ENCODE results near the gene TNRC6A.
"Not testable (repeated sequence)": the region's sequence is repeated elsewhere in the genome, so short reads cannot be mapped to it uniquely, and the experiment has no call there.

Gene TNRC6A

DNA sequence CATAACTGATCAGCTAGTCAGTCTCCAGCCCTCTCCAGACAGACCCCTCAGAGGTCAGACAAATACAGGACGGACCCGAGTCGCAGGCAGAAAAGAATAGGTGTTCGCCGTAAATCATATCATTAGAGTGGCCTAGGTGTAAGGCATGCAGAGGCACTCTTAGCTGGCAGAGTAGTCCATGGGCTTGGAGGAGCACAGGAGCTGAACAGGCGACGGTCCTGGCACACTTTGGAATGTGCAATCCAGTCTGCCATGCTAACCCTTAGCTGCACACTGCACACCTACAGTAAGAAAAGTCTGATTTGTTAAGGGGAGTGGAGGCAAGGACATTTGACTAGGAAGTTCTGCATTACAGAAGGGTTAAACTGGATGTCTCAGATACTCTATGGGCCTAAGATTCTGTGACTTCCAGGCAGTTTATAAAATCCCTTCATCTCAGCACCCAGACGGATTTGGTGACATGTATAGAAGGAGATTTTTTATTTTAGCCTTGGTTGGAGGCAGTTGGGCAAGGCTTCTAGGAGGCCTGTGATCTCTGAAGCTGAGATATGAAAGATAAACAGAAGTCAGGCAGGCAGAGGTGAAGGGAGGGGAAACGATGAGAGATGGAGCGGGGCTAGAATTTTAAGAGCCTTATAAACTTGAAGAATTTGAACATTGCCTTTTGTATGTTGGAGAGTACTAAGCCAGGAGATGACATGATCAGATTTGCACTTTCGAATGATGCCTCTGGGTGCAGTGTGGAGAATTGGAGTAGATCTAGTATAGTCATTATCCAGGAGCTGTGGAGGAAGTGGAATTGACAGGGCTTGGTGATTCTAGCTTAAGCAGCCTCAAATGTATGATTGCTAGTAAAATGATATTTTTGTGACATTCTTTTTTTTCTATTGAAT lies 81.7 kb downstream of the TNRC6A start:
- in situ Hi-C loops (cut with MboI; ENCODE audit: low sequenced_read_pairs), result no loop called here

- in situ Hi-C loops (cut with MboI; ENCODE audit: low sequenced_read_pairs), result not testable (repeated sequence)
Observed at GRCh38 chr16:24812813-24813212, 83.4 kb downstream of the TNRC6A start.

- in situ Hi-C loops (cut with MboI; ENCODE audit: low sequenced_read_pairs), result no loop called here
Observed at GRCh38 chr16:24815021-24815420, 85.6 kb downstream of the TNRC6A start.

DNA sequence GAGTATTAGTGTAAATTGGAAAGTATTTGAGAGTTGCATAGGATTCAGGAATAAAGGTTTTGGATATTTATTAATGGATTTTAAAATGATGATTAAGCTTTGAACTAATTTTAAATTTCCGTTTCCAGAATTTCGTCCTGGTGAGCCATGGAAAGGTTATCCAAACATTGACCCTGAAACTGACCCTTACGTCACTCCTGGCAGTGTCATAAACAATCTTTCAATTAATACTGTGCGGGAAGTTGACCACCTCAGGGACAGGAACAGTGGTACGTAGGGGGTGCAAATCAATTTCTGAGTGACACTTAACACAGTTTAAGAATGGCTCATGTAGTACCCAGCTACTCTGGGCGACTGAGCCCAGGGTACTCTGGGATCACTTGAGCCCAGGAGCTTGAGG lies 87.2 kb downstream of the TNRC6A start:
- in situ Hi-C loops (cut with MboI; ENCODE audit: low sequenced_read_pairs), result no loop called here

DNA sequence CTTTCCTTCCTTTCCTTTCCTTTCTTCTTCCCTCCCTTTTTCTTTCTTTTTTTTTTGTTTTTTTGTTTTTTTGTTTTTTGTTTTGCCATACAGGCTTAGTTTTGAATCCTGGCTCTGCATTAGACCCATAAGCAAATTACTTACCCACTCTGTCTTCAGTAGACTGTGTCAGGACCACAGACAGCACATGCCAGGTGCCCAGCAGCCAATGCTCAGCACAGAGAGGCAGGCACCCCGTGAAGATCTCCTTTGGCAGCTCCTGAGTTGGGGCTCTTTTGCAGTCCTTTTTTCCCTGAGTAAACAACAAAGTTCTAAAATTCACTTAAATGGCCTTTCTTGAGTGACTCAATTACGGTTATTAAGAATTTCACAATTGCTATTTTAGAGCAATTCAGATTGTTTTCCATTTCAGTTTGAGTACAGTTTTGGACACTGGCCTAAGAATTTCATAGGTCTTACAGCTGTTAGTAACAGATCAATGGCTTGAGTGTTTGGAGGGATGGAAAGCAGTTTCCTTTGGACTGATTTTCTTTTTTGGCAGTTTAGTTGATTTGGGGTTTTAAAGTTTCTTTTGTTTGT lies 90.1 kb downstream of the TNRC6A start:
- in situ Hi-C loops (cut with MboI; ENCODE audit: low sequenced_read_pairs), result no loop called here

DNA sequence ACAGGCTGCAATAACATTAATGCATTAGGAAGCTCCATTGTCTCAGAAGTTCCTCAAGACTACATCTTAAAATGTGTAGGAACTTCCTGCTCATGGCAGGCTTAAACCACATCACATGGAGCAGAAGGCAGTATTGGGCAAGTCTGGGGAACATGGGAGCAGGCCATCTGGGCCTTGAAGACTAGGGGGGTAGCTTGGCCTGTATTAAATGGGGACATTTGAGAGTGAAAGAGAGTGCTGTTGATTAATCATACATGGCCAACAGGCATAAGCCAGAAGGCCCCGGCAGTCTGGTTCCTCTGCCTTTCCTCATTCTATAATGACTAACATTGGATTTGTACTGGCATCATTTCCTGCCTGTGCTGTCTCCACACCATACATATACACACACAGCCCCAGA lies 91.1 kb downstream of the TNRC6A start:
- in situ Hi-C loops (cut with MboI; ENCODE audit: low sequenced_read_pairs), result no loop called here

DNA sequence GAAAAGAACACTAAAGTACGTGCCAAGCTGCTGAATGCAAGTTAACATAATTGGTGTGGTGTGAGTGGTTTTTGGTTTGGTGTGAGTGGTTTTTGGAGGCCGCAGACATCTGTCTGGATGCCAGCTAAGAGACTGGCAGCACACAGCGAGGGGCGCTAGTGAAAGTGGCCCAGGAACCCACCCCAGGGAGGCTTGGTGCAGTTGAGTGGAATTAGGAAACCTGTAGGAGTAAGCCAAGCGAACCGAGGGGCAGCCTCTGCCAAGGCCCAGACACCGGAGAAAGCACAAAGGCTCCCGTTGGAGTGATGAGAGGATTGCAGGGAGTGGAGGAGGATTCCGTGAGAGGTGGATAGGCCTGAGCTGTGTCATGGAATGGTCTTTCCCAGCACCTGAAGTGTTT lies 91.7 kb downstream of the TNRC6A start:
- in situ Hi-C loops (cut with MboI; ENCODE audit: low sequenced_read_pairs), result no loop called here

DNA sequence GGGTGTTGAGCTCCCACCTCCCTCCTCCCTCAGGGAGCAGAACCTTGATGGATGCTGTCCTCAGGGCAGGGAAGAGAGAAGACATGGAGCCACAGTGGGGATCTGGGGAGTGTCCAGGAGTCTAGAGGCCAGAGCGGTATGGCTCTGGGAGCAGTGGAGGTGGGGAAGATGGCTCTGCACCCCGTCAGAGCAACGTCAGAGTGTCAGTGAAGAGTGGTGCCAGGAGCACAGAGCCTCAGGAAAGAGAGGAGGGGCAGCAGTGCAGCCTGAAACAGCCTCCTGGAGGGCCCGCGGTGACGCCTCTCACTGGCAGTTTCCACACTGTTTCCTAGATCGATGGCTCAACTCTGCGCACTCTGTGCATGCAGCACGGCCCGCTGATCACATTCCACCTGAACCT lies 93.1 kb downstream of the TNRC6A start:
- in situ Hi-C loops (cut with MboI; ENCODE audit: low sequenced_read_pairs), result no loop called here

- in situ Hi-C loops (cut with MboI; ENCODE audit: low sequenced_read_pairs), result no loop called here
Observed at GRCh38 chr16:24822974-24823373, 93.5 kb downstream of the TNRC6A start.

- in situ Hi-C loops (cut with MboI; ENCODE audit: low sequenced_read_pairs), result no loop called here
Observed at GRCh38 chr16:24825696-24826095, 96.2 kb downstream of the TNRC6A start.

DNA sequence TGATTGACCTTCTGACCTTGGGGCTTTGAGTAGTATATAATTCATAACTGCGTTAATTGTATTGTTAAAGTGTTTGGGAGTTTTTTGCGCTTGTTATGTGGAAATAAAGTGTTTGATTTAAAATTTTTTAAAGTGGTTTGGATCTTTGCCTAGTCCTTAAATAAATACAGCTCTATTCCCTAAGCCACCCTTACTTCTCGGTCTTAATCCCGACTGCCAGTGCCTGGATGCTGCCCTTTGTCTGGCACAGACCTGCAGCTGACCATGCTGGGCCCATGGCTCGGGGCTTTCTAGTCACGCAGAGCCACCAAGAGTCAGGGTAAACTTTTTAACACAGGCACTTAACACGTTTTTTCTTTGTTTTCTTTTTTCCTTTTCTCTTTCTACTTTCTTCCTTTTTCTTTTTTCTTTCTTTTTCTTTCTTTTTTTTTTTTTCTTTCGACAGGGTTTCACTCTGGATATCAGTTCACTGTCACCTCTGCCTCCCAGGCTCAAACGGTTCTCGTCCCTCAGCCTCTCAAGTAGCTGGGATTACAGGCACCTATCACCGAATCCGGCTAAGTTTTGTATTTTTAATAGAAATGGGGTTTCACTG lies 96.7 kb downstream of the TNRC6A start:
- in situ Hi-C loops (cut with MboI; ENCODE audit: low sequenced_read_pairs), result no loop called here

GRCh38 chr16:24826817-24827566 lies 97.5 kb downstream of the TNRC6A start:
- in situ Hi-C loops (cut with MboI; ENCODE audit: low sequenced_read_pairs), result no loop called here

DNA sequence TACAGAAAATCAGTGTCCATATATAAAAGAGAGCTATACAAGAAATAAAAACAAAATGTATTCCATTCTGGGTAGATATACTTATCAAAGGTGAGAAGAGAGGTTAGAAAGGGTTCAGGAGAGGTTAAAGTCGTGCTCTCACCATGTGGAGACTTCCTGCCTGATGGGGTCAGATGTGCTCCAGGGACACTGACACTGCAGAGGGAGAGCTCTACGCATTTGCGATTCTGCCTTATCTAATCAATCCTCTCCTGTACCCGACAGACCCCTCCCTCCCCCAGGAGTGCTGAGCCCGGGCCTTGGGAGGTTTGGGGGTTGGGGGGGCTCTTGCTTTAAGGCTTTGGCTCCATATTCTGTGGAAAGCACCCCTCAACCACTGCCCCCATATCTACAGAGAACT lies 99.7 kb downstream of the TNRC6A start:
- in situ Hi-C loops (cut with MboI; ENCODE audit: low sequenced_read_pairs), result no loop called here

- in situ Hi-C loops (cut with MboI; ENCODE audit: low sequenced_read_pairs), result no loop called here
Observed at GRCh38 chr16:24833352-24833751, 103.9 kb downstream of the TNRC6A start.

DNA sequence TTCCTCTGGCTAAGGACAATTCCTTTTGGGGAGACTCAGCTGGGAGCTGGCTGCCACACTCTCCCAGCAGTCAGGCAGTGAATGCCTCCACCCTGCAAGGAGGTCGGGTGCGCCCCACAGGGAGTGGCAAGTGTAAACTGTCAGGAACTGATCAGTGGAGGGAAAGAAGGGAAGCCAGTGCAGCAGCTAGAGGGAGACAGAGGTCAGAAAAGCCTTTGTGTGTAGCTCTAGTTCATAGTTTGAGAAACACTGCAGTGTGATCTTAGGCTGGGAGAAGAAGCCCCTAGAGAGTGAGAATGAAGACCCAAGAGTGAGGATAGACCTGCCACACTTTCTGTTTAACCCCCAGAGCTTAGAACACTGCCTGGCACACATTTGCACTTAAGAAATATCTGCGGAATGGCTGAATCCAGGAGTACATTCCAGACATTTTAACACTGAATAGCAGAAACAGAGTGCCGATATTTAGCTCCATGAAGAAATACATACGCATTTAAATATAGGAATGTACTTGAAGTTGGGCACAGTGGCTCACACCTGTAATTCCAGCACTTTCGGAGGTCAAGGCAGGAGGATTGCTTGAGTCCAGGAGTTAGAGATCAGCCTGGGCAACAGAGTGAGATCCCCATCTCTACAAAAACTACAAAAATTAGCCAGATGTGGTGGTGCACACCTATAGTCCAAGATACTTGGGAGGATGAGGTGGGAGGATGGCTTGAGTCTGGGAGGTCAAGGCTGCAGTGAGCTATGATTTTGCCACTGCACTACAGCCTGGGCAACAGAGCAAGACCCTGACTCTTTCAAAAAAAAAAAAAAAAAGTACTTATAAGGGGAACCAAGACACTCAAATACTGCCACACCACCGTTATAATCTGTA lies 105.2 kb downstream of the TNRC6A start:
- in situ Hi-C loops (cut with MboI; ENCODE audit: low sequenced_read_pairs), result no loop called here

DNA sequence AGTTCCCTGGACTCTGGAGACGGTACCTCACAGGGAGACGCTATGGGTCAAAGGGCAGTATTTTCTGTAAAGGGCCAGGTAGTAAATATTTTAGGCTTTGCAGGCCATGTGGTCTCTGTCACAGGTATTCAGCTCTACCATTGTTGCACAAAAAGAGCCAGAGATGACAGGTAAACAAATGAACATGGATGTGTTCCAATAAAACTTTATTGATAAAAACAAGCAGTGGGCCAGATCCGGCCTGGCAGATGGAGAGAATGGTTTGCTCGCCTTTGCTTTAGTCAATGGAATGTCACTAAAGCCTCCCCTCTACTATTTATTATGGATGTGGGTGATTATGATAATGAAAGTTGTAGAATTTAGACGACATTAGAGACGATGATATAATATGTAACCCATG lies 107.4 kb downstream of the TNRC6A start:
- in situ Hi-C loops (cut with MboI; ENCODE audit: low sequenced_read_pairs), result no loop called here

DNA sequence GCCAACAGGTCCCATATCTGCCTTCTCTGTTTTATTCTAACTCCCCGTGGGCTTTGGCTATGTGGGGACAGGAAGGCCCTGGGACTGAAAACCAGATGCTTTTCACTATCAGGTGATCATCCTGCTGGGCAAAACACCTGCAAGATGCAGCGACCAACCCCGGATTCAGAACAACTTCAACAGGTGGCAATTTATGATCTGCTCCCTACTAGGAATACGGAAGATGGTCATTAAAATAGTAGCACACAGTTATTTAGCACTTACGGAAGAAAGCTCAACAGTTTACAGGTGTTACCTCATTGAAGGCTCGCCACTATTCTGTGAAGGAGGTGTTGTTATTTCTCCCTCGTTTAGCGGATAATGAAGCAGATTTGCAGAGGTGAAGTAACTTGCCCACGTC lies 108.5 kb downstream of the TNRC6A start:
- in situ Hi-C loops (cut with MboI; ENCODE audit: low sequenced_read_pairs), result no loop called here

GRCh38 chr16:24838554-24839266 lies 109.3 kb downstream of the TNRC6A start:
- in situ Hi-C loops (cut with MboI; ENCODE audit: low sequenced_read_pairs), result no loop called here

DNA sequence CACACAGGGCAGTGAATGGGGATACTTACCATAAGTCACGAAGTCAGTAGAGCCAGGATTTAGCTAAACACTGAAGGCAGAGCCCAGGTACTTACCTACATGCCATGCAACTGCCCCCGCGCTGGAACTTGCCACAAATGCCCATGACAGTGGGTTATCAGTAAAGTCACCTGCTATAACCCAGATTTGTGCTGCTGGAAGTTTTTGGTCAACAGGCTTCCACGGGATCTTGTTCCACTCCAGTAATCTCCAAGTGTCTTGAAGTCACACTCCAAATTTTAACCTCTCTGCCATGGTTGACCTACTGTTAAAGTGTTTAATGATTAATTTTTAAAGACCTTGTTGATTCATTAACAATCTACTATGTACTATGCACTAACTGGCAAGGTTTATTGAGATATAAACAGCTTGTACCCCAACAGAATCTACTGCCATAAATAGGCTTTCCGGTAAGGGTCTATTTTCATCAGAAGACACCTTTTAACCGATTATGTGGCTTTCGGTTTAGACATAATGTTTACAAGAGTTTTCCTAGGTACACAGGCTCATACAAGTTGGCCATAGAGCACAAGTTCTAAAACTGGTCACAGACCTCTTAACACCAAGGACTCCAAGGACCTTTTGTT lies 110.0 kb downstream of the TNRC6A start:
- in situ Hi-C loops (cut with MboI; ENCODE audit: low sequenced_read_pairs), result no loop called here
